GM19324 (cell line): ENCODE data around the gene PRKCH.
"Not testable (repeated sequence)": the region's sequence is repeated elsewhere in the genome, so short reads cannot be mapped to it uniquely, and the experiment has no call there.

ENCODE experiments used
- ATAC-seq: cut with Tn5 transposase; IDR thresholded peaks from one replicate; pipeline ENCODE4 v1.9.1; 2021; ENCODE audit warnings: mild to moderate bottlenecking, moderate library complexity; ENCODE audit not compliant: unreplicated experiment, low FRiP score

Gene PRKCH

GRCh38 chr14:61520576-61520975, 199.2 kb downstream of the PRKCH start:
- ATAC-seq, result no peak

- no peak for ATAC-seq
Measured at GRCh38 chr14:61521773-61522172, 200.4 kb downstream of the PRKCH start.

GRCh38 chr14:61523751-61524150, 202.4 kb downstream of the PRKCH start:
- no peak for ATAC-seq

- no peak for ATAC-seq
Measured at GRCh38 chr14:61524211-61524806, 202.9 kb downstream of the PRKCH start.

- ATAC-seq, result no peak
Measured at GRCh38 chr14:61524936-61525292, 203.5 kb downstream of the PRKCH start.

- ATAC-seq, result no peak
Measured at GRCh38 chr14:61525293-61526011, 204.1 kb downstream of the PRKCH start.

- no peak for ATAC-seq
Measured at GRCh38 chr14:61526405-61527312, 205.3 kb downstream of the PRKCH start.

GRCh38 chr14:61527325-61528100, 206.1 kb downstream of the PRKCH start:
- no peak for ATAC-seq

GRCh38 chr14:61528591-61529021, 207.2 kb downstream of the PRKCH start:
- ATAC-seq, result no peak

GRCh38 chr14:61529360-61529759, 208.0 kb downstream of the PRKCH start:
- ATAC-seq, result not testable (repeated sequence)

- no peak for ATAC-seq
Measured at GRCh38 chr14:61530296-61530695, 208.9 kb downstream of the PRKCH start.

GRCh38 chr14:61530896-61531295, 209.5 kb downstream of the PRKCH start:
- ATAC-seq, result no peak

- ATAC-seq, result no peak
Measured at GRCh38 chr14:61531465-61532122, 210.2 kb downstream of the PRKCH start.

GRCh38 chr14:61532123-61532505, 210.7 kb downstream of the PRKCH start:
- no peak for ATAC-seq

- no peak for ATAC-seq
Measured at GRCh38 chr14:61532763-61533162, 211.4 kb downstream of the PRKCH start.

- ATAC-seq, result no peak
Measured at GRCh38 chr14:61533513-61534255, 212.3 kb downstream of the PRKCH start.

GRCh38 chr14:61535032-61535431, 213.7 kb downstream of the PRKCH start:
- no peak for ATAC-seq

GRCh38 chr14:61535458-61535857, 214.1 kb downstream of the PRKCH start:
- ATAC-seq, result no peak
